Inflammatory macrophage treated with lipopolysaccharide for 4 hours (primary cell): Measurements from ENCODE around the gene PHAF1.
A peak's percentile ranks its signal among the peaks of the same experiment; 100 is the strongest.

Source experiments
- DNase-seq: peaks from one replicate; pipeline ENCODE4 v3.0.0-alpha.2; 2020

PHAF1 gene

GRCh38 chr16:67109407-67110135 lies at the start of gene PHAF1:
Gene PHAF1 (plus strand): TSS chr16:67109941. CDS start chr16:67110176, 235 bp downstream.
- DNase-seq, result peak; percentile 91

- no peak for DNase-seq
Measured at GRCh38 chr16:67063008-67063407, 46.7 kb upstream of the PHAF1 start.

GRCh38 chr16:67068212-67068753 lies 41.5 kb upstream of the PHAF1 start:
- no peak for DNase-seq

GRCh38 chr16:67071476-67072048 lies 38.2 kb upstream of the PHAF1 start:
- no peak for DNase-seq

DNA sequence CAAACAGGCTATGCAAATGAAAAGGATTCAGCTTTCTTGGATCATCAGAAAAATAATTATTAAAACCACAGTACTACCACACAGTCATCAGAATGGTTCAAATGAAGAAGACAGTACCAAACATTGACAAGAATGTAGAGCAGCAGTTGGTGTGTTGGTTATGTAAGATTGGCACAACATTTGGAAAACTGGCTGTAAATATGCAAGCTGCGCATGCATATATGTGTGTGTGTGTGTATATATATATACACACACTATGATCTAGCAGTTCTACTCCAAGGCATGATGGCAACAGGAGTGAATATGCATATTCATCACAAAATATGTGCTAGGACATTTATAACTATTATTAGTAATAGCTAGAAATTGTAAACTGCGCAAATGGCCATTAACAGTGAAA lies 34.4 kb upstream of the PHAF1 start:
- no peak for DNase-seq

GRCh38 chr16:67077871-67078270 lies 31.9 kb upstream of the PHAF1 start:
- no peak for DNase-seq

GRCh38 chr16:67082100-67082499 lies 27.6 kb upstream of the PHAF1 start:
- no peak for DNase-seq

DNA sequence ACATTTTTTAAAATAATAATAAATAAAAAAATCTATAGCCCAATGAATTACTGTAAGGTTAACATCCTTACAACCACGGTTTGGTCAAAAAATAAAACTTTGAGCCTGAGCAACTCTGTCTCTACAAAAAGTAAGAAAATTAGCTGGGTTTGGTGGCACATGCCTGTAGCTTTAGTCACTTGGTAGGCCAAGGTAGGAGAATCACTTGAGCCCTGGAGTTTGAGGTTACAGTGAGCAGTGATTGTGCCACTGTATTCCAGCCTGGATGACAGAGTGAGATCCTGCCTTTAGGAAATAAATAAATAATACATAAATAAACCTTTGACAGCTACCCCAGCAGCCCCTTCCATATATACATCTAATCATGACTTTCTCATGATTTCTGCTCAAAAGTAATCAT lies 26.9 kb upstream of the PHAF1 start:
- DNase-seq, result no peak

GRCh38 chr16:67084345-67085028 lies 25.3 kb upstream of the PHAF1 start:
- DNase-seq, result peak; percentile 50

- DNase-seq, result no peak
Measured at GRCh38 chr16:67086822-67087221, 22.9 kb upstream of the PHAF1 start.

GRCh38 chr16:67087291-67087690 lies 22.4 kb upstream of the PHAF1 start:
- DNase-seq, result no peak

DNA sequence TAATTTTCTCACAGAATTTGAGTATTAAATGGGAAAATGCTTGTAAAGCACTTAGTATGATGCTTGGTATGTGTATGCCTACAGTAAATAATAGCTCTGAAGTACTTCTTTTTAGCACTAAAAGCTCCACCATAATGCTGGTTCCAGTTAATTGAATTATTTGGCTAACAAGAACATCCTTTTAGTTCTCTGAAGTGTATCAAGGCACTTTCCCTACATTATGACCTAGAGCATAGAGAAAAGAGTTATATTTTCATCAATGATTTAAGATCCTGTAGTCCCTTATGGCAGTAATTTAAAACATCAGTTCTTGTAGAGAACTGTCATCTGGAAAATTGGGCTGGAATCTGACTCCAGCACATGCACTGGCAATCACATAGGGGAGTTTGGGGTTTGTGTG lies 21.9 kb upstream of the PHAF1 start:
- no peak for DNase-seq

GRCh38 chr16:67088551-67088950 lies 21.2 kb upstream of the PHAF1 start:
- no peak for DNase-seq

GRCh38 chr16:67089101-67089500 lies 20.6 kb upstream of the PHAF1 start:
- DNase-seq, result no peak

- DNase-seq, result no peak
Measured at GRCh38 chr16:67091906-67092566, 17.7 kb upstream of the PHAF1 start.

- no peak for DNase-seq
Measured at GRCh38 chr16:67093098-67093726, 16.5 kb upstream of the PHAF1 start.

DNA sequence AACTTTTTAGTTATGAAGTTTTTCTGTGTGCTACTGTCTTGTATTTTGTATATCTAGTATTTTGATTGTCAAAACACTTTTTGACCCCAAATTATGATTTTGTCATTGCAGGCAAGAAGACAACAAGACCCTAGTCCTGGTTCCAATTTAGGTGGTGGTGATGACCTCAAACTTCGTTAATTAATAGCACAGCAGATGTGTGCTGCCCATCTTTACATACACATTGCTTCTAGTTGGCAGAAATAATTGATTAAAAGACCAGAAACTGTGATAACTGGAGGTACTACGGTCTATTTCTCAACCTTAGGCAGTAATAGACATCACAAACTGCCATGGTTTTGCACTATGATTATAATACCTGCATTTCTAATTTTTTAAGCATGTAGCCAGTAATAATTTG lies 11.1 kb upstream of the PHAF1 start:
- DNase-seq, result no peak

- peak; percentile 21 for DNase-seq
Measured at GRCh38 chr16:67100569-67101310, 9.0 kb upstream of the PHAF1 start.

DNA sequence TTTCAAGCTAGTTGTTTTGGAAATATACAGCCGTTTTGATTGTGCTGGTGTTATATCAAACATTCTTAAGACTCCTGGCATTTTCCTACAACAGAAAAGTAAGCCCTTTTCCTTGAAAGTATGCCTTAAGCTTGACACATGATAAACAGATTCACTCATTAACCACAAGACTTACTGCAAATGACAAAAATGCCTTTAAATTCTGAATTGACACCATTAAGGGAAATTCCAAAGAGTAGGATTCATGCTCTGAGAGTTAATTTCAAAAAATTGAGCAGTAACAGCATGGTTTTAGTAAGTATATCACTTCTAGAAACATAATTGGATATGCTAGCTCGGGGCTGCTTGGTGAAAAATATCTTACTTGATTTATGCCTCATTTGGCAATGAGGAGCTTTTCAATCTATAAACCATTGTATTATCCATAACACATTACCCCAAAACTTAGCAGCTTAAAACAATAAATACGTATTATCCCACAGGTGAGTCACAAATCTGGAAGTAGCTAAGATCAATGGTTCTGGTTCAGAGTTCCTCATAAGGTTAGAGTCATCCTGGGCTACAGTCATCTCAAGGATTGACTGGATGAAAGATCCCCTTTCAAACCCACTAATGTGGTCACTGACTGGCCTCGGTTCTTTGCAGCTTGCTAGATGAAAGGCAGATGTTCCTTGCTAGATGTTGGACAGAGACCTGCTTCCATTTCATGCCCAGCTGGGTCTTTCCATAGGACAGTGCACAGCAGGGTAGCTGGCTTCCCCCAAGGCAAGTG lies 8.2 kb upstream of the PHAF1 start:
- DNase-seq, result no peak

- no peak for DNase-seq
Measured at GRCh38 chr16:67104061-67104460, 5.7 kb upstream of the PHAF1 start.

DNA sequence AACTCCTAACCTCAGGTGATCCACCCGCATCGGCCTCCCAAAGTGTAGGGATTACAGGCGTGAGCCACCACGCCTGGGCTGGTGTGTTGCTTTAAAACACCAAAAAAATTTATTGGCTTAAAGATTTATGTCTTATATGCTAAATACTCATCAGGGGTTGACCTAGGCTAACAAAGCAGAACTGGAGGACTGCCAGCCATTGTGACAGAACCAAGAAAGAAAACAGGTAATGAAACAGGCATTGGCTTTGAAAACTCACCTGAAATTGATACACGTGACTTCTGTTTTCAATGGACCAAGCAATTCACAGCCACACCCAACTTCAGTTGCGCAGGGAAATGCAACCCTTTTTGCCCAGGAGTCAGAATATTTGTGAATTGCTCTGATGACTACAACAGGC lies 4.9 kb upstream of the PHAF1 start:
- peak; percentile 23 for DNase-seq
